Retinal pigment epithelial cell (primary cell): ENCODE measurements around the gene UBE2QL1.

Source experiments
- DNase-seq: peaks from one replicate; pipeline ENCODE4 v3.0.0-alpha.2; 2010; ENCODE audit warnings: low read depth
- H3K4me3 ChIP-seq: 2 replicates; pipeline ENCODE4 v1.5.1; 2011; ENCODE audit warnings: mild to moderate bottlenecking, low read length, control low read depth, moderate library complexity
- TF ChIP-seq, protein P1 (sequence below): conservative IDR thresholded peaks from 2 replicates; pipeline ENCODE4 v1.5.1; 2011; ENCODE audit warnings: low read depth, low read length, control low read depth, inconsistent platforms

Gene UBE2QL1

DNA sequence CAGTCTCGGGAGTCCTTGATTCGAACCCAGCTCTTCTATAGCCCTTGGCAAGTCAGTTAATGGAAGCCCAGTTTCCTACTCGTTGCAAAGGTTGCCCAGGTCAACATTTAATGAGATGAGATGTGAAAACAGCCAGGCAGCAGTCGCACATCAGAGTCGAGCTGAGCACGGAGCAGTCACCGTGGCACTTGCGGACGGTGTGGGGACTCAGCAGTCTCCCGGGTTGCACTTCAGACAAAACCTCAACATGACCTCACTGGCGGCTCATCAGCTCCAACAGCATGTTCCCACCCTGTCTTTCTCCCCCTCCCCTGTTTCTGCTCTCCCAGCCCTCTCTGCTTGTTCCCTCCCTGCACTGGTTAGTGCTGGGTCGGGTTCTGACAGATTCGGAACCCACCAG is 35.8 kb downstream of the UBE2QL1 start:
- TF ChIP-seq, protein P1, sequence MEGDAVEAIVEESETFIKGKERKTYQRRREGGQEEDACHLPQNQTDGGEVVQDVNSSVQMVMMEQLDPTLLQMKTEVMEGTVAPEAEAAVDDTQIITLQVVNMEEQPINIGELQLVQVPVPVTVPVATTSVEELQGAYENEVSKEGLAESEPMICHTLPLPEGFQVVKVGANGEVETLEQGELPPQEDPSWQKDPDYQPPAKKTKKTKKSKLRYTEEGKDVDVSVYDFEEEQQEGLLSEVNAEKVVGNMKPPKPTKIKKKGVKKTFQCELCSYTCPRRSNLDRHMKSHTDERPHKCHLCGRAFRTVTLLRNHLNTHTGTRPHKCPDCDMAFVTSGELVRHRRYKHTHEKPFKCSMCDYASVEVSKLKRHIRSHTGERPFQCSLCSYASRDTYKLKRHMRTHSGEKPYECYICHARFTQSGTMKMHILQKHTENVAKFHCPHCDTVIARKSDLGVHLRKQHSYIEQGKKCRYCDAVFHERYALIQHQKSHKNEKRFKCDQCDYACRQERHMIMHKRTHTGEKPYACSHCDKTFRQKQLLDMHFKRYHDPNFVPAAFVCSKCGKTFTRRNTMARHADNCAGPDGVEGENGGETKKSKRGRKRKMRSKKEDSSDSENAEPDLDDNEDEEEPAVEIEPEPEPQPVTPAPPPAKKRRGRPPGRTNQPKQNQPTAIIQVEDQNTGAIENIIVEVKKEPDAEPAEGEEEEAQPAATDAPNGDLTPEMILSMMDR: no peak
- no peak for DNase-seq
- H3K4me3 ChIP-seq: no peak overlapping the region

DNA sequence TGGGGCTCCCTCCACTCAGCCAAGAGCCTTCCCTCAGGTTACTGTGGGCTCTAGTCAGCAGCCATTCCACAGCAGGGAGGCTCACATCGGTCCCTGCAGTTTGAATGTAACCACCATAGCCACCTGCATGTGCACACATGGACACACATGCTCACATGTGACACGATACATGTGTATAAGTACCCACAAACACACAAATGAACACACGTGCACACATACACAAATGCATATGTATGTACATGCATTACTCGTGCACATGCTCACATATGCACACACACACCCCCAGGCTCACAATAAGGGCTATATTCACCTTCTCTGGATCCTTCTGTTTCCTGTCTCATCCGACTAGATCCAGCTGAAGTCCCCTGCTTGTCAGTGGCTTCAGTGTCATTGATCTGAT is 36.2 kb downstream of the UBE2QL1 start:
- no peak overlapping the region for H3K4me3 ChIP-seq
- DNase-seq: no peak
- TF ChIP-seq, protein P1: no peak

DNA sequence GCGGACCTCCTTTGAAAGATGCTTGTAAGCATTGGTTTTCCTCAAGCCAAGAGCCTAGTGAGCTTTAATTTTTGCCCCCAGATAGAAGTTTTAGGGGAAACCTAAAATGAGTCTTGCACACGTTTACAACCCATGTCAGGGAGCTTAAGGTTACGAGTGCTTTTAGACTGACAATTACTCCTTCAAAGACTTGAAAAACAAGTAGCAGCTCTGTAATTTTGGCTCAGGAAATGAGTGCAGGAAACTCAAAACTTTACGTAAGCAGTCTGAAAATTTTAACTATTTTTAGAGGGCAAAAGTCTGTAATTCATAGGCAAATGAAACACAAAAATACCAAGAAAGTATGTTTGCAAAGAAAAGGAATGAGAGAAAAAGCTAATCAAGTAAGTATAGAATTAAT is 36.8 kb downstream of the UBE2QL1 start:
- DNase-seq: no peak
- TF ChIP-seq, protein P1: no peak
- no peak overlapping the region for H3K4me3 ChIP-seq

DNA sequence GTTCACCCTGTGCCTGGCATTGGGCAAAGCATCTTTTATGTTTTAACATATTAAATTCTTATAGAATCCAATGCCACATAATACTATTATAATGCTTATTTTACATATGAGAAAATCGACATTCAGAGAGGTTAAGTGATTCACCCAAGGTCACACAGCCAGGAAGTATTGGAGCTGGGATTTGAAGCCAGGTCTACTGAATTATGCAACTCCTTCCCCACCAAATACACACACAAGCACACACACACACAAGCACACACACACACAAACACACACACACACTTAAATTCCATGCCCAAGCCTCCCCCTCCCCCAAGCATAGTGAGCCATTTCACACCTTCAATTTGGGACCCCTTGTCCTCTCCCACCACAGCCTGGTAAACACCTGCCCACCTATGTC is 37.4 kb downstream of the UBE2QL1 start:
- TF ChIP-seq, protein P1: no peak
- H3K4me3 ChIP-seq: no peak overlapping the region
- DNase-seq: no peak

DNA sequence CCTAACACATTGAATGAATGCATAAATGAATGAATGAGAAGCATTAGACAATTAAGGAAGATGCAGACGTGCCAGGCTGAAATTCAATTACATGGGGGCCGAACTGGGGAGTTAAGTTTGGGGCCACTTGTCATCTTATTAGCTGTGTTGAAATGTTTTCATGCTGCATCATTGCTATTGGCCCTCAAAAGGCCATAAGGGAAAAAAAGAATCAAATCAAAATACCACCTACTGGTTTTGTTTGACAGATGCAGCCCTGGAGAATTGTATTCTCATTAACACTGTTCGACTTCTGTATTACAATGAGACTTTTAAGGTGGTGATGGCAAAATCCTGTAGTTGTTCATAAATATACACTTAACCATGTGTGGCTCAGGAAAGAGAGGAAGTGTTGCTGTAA is 38.4 kb downstream of the UBE2QL1 start:
- DNase-seq: no peak
- TF ChIP-seq, protein P1: no peak
- no peak overlapping the region for H3K4me3 ChIP-seq

DNA sequence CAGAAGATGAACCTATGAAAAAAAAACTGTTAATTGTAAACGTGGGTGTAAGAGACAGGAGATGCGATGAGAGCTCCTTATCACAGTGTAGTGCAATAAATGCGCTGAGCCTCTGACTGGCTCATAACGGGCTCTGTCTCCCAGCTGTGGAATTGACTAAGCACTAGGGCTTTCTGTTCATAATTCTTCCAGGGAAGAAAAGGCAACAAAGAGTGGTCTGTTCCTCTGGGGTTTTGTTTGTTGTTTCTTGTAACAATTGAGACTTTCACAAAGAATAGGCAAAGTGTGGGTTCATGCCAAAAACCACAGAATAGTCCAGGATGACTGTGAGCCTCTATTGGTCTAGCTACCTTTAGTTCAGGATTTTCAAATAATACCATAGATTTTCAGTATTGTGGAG is 39.4 kb downstream of the UBE2QL1 start:
- H3K4me3 ChIP-seq: no peak overlapping the region
- DNase-seq: no peak
- TF ChIP-seq, protein P1: no peak

DNA sequence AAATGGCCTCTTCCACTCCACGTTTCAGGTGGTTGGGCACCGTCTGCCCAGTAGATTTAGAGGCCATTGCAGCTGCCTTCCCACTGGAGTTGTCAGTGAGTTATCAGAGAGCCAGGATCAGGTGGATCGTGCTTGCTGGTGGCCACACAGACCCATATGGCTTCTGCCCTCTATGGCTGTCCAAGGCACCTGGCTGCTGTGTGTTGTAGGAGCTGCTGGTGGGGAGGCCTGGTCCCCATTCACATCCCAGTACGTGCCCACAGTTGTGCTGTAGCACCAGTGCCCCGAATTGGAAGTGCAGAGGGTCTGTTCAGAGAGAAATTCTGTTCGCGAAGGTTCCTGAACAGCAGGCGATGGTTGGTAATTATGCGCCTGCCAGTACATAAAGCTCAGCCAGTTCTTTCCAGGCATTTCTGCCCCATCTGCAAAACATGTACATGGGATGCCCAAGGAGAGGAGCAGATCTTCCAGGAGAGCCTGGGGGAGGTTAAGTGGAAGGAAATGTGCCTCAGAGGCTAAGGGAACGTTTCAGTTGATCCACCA is 41.1 kb downstream of the UBE2QL1 start:
- H3K4me3 ChIP-seq: no peak overlapping the region
- TF ChIP-seq, protein P1: no peak
- no peak for DNase-seq
